Stimulated activated naive CD4-positive, alpha-beta T cell treated with Interleukin-2 at 50 U/mL for 16 hours (primary cell): ENCODE measurements around the gene CYB561D2.

Source experiments
- DNase-seq: peaks from one replicate; lab custom pipeline; 2025; lab: John Stamatoyannopoulos, UW

CYB561D2 gene

DNA sequence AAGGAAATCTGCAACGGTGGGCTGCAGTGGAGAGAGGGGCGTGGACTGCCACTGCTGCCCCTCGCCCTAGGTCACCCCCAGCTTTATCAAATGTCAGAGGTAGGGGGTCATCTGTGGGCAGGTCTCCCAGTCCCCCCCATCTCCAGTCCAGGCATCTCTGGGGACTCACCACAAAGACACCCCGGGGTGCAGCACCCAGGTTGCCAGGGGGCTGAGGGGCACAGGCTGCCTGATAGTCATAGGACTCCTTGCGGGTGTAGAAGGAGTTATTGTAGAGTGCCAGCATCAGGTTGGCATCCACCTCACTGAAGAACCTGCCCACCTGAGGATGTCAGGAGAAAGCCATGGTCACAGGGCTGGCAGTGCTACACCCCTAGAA lies 15.2 kb downstream of the CYB561D2 start:
- DNase-seq, result no peak

DNA sequence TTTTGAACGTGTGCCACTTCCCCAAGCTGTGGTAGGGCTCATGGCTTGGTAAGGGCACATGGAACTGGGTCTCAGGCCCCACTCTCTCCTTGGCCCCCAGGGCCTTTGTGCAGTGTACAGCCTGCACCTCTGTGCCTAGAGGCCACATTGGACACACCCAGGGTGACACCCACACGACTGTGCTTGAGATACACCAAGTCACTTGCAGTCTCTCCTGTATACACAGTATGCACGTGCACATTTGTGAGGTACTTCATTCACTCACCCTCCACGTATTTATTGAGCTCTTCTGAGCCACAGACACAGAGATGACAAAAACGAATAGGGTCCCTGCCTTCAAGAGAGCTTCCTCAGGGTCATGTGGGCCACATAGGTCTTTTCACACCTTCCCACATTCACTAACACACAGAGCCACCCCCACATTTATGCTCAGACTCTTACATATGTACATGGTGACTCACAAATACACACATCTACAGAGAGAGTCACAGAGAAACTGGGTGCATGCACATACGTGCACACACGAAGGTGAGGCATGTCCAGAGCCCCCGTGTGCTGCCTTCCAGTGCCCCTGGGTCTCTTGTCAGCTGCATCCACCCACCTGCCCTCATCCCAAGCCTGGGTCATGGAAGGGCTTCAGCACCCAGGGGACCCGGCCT lies 18.5 kb downstream of the CYB561D2 start:
- no peak for DNase-seq

DNA sequence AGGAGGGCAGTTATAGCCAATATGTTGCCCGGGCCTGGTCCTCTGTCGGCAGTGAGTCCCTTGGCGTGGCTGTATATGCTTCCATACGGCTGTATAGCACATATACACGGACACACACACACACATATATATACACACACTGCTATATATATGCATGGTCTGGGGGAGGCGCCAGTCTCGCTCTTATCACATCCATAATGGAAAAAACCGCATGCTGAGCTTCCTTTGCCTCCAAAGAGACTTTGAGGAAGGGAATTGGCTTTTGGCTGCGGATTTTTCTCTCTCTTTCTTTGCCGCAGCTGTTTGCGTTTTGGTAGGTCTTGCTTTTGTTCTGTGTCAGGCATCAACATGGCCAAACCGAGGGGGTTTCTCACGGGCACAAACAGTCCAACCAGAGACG lies 19.9 kb downstream of the CYB561D2 start:
- no peak for DNase-seq

DNA sequence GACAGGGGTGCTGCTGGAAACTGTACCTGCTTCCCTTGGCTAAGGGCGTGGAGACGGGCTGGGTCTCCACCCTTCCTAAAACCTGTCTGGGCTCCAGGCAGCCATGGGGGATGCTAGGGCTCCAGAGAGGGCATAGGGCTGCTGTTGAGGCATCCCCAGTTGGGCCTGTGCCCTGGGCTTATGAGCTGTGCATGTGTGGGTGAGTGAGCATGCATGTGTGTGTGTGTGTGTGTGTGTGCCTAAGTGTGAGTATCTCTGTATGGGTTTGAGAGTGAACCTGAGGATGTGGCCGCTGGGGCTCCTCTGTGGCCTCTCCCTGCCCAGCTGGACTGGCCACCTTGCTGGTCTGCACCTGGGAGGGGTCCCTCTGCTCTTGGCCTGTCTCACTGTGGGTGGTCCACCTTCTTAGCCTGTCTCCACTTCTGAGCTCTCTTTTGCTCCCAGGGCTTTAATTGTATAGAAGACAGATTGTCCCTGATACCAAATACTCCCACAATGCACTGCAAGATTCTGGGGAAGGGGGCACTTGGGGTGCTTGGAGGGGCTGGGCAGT lies 20.5 kb downstream of the CYB561D2 start:
- DNase-seq, result no peak

DNA sequence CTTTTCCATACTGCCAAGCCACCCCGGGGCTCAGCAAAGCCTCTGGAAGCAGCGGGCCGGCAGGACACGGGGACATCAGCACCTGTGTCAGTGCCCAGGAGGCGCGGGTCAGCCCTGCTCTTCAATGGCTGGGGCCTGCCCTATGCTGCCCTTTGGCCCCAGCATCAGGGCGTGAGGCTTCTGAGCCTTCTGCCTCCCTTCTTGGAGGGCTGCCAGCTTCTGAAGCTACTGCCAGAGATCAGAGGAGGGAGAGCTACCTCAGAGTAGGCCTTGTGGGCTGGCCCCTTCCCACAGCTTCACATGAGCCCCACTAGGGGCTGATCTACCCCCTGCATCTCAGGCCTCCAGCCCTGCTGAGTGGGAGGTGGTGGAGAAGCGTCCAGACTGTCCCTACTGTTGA lies 21.7 kb downstream of the CYB561D2 start:
- no peak for DNase-seq

DNA sequence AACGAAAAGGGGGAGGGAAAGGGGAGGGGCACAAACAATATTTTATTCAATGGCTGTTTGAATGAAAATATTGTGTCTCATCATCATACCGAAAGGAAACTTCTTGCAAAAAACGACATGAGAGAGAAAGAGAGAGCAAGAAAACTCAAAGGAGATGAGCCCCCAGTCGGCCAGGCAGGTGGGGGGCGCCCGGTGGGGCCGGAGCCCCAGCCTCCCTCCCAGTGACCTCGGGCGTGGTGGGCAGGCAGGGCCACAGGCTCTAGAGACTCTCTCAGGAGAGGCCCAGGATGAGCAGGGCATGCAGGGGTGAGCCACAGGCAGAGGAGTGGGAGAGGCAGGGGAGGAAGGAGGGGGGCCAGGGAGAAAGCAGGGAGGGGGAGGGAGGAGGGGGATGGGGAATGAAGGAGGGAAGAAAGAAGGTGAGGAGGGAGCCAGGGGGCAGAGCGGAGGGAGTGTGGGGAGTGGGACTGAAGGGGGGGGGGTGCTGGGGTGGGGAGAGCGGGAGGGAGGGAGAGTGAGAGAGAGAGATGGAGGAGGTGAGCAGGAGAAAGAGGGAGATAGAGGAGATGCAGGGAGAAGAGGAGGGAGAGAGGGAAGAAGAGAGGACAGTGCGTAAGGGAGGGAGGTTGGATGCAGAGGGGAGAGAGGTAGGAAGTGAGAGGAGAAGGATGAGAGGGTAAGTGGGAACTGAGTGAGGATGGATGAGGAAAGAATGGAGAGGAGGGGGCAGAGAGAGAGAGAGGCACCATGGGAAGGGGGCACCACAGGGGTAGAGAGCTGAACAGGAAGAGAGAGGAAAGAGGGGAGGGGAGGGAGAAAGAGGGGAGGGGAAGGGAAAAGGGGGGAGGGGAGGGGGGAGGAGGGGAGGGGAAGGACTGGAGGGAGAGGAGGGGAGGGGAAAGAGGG lies 22.7 kb downstream of the CYB561D2 start:
- DNase-seq, result no peak

DNA sequence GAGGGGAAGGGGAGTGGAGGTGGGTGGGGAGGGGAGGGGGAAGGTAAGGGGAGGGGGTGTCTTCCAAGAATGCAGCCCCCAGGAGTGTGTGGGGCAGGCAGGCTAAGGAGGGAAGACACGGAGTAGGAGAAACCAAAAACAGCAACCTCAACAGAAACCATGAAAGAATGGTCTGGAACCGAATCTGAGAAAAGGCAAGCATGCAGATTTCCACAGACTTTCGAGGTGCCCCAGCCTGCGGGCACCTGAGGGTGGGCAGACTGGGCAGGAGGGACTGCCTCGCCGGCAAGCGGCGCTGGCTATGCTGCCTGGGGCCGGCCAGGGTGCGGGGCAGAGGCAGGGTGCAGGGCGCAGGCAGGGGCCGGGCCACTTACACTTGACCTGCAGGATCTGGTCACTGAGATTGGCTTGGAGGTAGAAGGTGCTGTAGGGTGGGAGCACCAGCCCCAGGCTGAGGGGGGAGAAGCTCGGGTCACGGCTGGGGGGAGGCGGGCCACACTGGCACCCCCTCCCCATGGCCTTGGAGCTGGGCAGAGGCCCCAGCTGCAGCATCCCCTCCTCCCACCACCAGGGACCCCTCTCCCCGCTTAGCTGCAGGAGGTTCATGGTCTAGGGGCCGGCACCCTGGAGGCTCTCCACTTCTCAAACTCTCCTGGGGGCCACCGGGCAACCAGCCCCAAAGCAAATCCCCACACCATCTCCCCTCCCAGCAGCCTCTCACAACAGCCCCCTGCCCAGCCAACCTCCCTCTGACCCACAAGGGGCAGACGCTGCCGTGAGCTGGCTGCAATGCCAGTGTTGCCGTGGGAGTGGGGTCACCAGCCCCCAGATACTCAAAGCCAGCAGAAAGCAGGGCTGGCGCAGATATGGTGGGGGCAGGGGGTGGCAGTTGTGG lies 23.9 kb downstream of the CYB561D2 start:
- no peak for DNase-seq

DNA sequence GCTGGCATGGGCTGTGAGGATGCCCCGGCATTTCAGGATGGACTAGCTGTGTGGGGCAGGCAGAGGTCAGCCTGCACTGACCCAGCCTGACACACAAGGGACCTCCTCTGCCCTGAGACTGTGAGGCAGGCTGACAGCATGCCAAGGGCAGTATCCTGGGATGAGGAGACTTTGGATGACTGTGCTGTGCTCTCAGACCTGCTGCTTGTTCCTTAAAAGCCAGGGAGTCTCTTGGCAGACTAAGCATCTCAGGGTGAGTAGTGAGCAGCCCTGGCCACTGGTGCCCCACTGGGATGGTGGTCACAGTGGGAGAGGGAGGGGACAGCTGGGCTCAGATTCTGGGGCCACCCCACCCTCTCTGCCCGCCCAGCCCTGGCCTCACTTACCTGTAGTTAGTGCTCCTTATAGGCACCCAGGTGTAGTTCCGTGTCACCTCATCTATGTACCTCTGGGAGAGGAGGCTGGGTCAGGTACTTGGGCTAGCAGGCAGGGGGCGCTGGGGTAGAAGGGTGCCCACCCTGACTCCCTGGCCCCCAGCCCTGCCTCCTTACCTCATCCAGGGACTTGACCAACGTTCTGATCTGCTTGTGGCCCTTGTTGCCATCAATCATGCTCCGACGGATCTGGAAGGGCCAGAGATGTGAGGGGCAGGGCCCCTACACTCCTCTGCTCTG lies 24.7 kb downstream of the CYB561D2 start:
- no peak for DNase-seq

DNA sequence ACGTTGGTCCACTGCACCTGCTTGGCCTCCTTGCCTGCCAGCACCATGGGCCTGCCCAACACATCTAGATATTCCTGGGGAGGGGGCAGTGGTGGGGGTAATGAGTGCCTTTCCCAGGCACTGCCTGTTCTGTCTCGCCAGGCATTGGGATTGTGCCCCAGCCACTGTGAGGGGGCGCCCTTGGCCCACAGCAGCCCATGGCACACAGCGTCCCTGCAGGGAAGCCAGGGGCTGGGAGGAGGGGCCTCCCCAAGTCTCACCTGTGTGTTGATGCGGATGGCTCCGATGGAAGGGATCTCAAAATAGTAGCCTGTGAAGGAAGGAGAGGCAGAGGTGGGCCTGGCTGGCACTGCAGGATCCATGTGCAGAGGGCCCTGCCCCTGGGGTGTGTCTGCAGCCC lies 27.4 kb downstream of the CYB561D2 start:
- DNase-seq, result no peak

DNA sequence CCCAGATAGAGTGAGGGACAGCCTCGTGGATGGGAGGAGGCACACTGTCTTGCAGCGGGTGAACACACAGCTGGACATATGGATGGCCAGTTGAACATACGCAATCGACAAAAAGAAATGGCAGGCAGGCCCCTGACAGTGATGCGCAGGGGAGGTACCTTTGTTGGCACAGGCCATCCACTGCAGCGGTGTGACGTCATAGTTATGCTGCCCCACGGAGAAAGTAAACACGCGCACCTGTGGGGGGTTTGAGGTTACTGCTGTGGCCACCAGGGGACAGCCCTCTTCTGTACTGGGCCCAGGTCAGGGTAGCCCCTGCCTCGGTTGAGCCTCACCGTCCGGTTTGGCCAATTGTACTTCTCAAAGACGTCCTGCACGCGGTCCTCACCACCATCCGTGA lies 28.1 kb downstream of the CYB561D2 start:
- DNase-seq, result no peak

DNA sequence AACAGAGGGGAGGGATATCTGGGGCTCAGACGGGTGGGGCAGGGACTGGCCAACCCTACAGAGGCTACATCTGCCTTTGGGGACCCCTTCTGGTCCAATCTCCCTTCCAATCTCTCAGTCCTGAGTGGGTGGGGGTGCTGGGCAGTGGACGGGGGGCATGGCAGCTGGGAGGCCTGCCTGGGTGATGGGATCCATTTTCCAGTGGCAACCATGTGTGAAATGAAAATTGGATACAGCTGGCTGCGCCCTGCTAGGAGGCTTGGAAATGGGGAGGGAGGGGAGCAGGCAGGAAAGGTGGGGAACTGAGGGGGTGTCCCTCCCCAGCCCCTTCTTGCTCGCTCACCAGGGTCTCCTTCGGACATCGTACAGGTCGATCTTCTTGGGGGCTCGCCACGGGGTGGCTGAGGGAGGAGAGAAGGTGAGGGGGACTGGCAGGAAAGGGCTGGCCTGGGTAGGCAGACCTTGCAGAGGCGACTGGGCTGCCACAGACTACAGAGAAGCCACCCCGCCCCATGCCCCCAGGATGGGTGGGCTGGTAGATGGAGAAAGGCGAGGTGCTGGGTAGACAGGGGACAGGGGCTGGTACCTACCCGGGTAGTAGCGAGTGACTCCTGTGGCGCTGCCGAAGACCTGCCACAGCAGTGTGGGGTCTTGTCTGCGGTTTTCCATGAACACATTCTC lies 29.9 kb downstream of the CYB561D2 start:
- DNase-seq, result no peak

DNA sequence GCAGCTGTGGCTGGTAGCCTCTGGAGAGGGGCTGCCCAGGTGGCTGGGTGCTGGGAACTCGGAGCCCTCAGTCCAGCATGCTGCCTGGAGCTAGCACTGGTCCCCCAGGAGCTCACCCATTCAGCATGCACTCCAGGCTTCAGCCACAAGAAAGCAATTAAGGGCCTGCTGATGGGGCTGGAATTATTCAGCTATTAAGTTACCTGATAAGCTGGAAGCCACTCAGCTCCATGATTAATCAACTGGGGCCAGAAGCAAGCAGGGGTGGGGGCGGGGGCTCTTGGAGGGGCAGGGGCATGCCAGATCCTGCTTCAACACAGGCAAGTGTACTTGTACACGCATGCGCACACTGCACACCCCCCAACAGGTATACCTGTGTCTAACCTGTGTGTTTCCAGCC lies 30.7 kb downstream of the CYB561D2 start:
- DNase-seq, result no peak

DNA sequence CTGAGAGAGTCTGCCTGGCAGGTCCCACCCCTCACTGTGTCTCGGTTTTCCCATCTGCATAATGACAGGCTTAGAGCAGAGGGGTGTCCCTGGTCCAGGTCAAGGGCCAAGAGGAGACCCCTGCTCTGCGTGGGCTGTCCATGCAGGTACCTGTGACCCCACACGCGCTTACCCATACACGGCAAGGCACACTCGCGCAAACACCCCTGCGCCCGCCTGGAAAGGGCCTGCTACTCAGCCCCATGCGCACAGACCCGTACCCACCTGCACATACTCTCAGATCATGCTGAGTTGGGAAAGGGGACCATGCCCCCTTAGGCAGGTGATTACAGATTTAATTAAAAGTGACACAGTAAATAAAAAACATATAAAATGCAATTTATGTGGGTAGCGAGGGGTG lies 32.1 kb downstream of the CYB561D2 start:
- DNase-seq, result no peak

DNA sequence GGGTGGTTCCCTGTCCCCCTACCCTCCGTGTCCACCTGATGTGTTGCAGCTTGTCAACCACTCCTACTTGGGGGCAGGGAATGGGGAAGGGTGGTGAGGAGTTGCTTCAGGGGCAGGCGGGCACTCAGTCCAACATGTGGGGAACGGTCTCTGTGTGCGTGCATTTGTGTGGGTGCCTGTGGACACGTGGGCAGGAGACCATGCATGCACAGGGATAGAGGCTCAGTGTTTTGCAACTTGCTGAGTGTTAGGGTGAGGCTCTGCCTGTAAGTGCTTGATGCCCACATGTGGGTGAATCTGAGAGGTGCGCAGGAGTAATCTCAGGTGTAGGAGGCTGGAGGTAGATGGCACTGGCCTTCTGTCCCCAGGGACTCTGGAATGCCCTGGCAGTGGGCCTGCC lies 33.1 kb downstream of the CYB561D2 start:
- DNase-seq, result no peak

DNA sequence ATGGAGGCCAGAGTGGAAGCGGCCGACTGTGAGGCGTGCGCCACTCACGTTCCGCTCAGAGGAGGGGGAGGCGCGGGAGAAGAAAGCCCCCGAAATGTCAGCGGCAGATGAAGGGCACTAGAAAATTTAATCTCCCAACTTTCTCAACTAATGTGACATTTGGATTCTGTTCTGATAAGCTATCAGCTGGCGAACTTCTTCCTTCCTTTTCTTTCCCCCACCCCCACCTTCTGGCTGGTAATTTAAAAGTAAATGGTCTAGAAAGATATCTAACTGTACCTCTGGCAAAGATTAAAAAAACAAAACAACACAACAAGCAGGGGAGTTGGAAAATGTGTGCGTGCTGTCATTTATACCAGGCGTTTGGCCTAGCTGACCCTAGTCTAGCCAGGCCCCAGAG lies 35.1 kb downstream of the CYB561D2 start:
- no peak for DNase-seq

DNA sequence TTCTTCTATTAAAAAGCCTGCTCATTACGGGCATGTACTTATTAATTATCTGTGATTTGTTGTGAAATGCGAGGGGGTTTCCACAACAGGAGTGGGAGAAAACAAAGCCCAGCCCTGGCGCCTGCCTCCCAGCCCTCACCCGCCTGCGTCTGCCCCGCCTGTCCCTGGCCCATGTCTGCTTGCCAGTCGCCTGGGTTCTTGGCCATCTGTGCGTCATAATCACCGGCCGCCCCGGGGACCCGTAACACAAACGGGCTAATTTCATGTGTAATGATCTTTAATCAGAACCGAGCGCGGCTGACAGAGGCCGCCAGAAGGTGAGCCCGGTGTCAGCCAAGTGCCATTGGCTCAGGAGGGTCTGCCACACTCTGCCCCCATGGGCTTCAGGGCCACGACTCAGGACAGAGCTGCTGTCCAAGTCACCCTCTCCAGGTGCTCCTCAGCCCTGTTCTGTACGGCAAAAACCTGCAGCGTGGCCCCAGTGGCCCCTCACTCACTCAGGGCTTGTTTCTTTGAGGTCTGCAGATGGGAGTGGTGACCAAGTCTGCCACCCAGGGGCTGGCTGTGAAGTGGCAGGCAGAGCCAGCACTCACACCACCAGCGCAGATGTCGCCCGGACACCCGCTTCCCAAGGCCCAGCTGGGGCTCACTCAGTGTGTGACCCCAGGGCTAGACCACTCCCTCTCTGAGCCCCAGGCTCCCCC lies 37.5 kb downstream of the CYB561D2 start:
- DNase-seq, result no peak

DNA sequence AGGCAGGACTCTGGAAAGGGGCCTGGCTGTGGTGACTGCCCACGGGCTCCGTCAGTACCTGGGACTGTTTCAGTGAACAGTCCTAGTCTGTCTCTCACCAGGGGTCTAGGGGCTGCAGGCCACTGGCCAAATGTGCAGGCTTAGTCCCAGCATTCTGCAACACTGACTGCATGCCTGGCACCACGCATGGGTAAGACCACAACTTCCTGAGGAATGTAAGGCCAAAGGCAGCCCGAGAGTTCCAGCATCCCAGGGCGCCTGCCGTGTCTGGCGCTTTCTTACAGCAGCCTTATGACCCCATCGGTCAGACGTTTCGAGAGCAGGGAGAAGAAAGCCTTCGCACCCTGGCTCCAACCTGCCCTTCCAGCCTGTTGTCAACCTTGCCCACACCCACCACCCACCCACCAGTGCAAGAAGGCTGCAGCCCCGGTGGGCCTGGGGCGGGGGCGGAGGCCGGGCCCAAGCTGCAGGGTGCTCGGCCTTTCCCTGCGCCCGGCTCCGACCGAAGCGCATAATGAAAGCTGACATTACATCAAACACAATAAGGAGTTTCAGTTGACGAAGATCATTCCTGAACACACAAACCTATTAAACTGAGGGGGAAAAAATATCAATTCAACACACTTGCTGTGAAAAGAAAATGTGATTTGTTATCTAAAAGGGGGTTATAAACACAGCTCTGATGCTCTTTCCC lies 38.2 kb downstream of the CYB561D2 start:
- no peak for DNase-seq

DNA sequence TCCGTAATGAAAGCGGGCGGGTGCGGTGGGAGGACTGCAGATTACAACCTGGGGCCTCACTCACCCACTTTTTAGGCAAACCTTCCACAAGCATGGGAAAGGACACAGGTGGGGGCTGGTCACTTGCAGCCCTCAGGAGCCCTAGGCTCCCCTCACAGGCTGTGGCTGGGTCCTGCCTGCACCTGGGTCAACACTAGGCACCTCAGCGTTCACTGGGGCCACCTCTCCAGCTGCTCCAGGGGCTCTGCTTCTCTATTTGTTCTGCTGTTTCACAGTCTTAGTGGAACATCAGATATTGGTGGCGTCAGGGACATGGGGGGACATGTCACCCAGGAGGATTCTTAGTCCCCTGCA lies 38.7 kb downstream of the CYB561D2 start:
- no peak for DNase-seq

DNA sequence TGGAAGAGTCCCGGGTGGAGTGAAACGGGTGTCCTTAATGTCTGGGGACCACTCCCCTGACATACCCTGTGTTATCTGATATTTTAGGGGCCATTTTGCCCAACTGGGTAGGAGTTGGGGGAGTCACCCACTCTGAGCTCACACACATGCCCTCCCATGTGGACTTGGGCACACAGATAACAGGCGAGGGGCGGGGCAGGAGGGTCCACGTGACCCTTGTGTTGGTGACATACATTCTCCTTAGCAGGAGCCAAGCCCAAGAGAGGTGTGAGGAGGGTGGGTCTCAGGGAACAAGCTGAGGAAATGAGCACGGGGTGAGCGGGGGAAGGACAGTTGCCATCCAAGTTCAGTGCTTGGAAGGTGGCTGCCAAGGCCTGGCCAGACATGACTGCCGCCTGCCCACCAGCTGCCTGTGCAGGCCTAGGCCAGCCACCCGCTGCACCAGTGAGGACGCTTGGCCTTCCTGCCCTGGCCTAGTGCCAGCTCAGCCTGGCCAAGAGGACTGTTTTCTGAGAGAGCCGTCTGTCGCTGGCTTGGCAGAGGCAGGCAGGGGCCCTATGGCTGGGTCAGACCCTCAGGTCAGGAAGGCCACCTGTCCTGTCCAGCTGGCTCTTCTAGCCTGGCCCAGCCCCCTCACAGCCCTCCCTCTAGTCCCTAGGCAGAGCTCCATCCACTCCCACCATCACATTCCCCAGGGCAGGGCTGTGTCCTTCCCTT lies 40.0 kb downstream of the CYB561D2 start:
- DNase-seq, result no peak
